Stimulated activated CD4-positive, alpha-beta T cell treated with anti-CD3 and anti-CD28 coated beads, Interleukin-4, amount 100 ng/mL, for 24 hours (primary cell): ENCODE results near the gene PREX1.
A peak's percentile ranks its signal among the peaks of the same experiment; 100 is the strongest.
"Not testable (repeated sequence)": the region's sequence is repeated elsewhere in the genome, so short reads cannot be mapped to it uniquely, and the experiment has no call there.

Experiments
- DNase-seq: peaks from one replicate; pipeline ENCODE4 v3.0.0-alpha.2; 2020

Gene PREX1

DNA sequence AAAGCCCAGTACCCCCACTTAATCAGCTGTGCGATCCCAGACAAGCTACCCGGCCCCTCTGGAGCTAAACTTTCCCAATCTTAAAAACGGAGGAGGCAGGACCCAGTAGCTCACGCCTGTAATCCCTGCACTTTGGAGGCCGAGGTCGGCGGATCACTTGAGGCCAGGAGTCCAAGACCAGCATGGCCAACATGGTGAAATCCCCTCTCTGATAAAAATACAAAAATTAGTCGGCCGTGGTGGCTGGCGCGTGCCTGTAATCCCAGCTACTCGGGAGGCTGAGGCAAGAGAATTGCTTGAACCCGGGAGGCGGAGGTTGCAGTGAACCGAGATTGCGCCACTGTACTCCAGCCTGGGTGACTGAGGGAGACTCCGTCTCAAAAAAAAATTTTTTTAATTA is 1.3 kb downstream of the PREX1 start:
- not testable (repeated sequence) for DNase-seq

- no peak for DNase-seq
Measured at GRCh38 chr20:48826069-48826468, 1.7 kb downstream of the PREX1 start.

GRCh38 chr20:48825566-48825920 is 2.3 kb downstream of the PREX1 start:
- DNase-seq, result no peak

DNA sequence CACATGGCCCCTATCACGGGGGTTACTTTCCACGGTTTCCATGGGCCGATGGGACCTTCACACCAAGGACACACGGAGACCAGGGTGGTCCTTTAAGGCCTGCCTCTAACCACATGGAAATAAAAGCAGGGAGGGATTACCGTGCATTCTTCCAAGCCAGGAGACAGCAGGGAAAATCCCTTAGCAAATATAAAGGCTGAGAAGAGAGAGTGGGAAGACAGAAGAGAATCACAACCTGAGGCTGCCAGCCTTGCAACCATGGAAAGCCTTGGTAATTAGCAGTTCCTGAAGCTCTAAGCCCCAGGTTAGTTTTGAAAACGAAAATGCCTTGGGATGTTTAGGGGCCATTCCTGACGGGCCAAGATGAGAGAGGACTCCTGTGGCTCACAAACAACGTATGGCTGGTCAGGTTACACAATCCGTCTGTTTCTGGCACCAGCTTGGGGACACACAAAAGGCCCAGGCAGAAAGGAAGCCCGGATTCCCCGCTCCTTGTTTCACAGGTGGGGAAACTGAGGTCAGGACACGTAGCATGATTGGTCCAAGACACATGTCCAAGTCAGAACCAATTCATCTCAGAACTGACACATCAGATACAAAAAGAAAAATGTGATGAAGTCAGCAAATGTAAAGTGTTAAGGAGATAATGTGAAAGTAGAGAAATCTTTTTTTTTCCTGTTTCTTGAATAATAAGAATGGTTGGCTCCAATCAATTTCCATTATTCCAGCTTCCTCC is 2.8 kb downstream of the PREX1 start:
- DNase-seq, result no peak

GRCh38 chr20:48823960-48824498 is 3.8 kb downstream of the PREX1 start:
- peak; percentile 80 for DNase-seq

DNA sequence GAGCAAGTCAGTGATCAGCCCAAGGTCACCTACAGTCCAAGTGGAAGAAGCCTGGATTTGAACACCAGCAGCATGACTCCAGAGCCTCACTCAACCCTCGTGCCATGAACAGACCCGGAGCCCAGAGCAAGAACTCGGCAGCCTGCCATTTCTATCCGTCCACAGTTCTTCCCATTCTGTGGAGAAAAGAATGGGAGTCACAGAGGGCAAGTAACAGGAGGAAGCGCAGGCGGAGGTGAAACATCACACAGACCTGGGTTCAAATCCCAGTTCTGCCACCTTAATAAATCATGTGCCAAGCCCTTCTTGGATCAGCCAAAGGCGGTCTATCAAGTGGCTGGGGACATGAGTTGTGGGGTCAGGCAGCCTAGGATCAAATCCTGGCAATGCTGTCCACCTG is 4.3 kb downstream of the PREX1 start:
- no peak for DNase-seq

DNA sequence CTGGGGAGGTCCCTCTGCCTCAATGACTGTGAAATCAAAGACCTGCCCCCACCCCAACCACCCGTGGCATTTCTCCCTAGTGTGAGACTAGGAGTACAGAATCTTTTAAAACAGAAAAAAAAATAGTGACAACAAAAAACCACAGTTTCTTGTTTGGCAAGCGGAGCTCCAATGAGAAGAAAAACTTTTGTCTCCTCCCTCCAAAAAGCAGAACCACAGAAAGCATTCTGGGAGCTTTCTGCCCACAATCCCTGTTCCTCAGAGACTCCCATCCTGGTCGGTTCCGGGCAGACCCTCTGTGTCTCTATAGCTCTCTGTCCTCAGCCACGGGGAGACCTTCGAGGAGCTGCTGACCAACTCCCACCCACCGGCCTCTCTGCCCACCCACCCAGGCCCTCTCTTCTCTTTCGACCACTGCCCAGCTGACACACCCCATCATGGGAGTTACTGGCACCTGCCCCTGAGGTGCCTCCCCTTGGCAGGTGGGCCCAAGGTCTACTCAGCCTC is 4.9 kb downstream of the PREX1 start:
- peak; percentile 36 for DNase-seq

DNA sequence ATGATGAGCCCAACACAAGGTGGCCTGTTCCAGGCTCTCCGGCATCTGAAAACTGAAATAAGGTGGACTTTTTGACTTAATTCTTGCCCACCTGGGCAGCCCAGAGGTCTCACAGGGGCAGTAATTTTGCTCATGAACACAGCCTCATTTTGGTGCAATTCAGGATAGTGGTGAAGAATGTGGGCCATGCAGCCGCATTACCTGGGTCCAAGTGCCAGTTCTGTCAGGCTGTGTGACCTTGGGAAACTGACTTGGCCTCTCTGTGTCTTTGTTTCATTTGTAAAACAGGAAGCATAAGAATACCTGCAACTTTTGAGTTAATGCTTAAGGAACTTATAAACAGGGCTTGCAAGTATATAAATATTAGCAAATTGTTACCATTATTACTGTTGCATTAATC is 5.6 kb downstream of the PREX1 start:
- no peak for DNase-seq

DNA sequence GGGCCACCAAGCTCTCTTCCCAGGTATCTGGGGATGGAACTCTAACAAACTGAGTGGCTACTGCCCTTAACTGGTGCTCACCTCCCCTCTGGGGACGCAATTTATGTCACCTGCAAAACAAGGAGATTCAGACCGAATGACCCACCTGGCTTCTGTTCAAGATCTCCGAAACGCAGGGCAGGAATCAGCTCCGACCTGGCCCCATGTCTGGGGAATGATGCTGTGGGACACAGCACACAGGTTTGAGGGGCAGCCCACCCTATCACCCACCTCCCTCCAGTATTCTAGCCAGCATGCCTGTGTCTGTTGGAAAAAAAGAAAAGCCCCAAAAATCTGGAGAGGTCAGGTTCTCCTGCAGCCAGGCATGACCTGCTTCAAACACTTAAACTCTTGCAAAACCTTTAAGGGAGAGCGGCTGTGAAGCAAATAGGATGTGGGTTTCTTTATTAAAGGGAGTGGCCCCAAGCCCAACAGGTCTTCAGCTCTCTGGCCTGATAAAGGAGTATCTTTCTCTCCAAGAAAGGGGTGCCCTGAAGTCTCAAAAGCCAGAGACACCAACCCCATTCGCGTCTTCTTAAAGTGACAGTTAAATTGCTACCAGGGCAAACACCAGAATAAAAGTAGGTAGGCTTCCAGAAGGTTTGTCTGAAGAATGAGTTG is 6.4 kb downstream of the PREX1 start:
- DNase-seq, result no peak

DNA sequence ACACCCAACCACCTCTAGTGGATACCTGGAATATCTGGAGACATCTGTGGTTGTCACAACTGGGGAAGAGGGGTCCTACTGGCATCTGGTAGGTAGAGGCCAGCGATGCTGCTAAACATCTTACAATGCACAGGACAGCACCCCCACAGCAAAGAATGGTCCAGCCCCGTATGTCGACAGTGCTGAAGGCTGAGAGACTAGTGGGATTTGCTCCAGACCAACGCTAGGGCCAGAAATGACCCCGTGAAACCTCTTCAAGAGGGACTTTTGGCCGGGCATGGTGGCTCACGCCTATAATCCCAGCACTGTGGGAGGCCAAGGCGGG is 7.2 kb downstream of the PREX1 start:
- no peak for DNase-seq

- DNase-seq, result no peak
Measured at GRCh38 chr20:48819821-48820648, 7.8 kb downstream of the PREX1 start.

DNA sequence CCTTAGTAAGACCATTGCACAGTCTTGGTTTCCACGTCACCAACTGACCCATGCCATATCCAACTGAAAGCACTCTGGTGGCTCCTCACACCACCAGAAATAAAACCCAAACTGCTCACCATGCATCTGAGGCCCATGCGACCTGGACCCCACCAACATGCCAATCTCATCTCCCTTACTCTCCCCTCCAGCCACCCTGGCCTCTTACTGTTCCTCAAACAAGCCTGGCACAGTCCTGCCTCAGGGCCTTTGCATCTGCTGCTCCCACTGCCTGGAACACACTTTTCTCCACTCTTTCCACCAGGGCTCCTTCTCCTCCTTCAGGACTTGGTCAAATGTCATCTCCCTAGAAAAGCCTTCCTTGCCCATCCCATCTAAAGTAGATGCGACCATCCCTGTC is 8.7 kb downstream of the PREX1 start:
- no peak for DNase-seq

- DNase-seq, result peak; percentile 43
Measured at GRCh38 chr20:48818481-48818987, 9.3 kb downstream of the PREX1 start.

GRCh38 chr20:48818031-48818370 is 9.8 kb downstream of the PREX1 start:
- no peak for DNase-seq

DNA sequence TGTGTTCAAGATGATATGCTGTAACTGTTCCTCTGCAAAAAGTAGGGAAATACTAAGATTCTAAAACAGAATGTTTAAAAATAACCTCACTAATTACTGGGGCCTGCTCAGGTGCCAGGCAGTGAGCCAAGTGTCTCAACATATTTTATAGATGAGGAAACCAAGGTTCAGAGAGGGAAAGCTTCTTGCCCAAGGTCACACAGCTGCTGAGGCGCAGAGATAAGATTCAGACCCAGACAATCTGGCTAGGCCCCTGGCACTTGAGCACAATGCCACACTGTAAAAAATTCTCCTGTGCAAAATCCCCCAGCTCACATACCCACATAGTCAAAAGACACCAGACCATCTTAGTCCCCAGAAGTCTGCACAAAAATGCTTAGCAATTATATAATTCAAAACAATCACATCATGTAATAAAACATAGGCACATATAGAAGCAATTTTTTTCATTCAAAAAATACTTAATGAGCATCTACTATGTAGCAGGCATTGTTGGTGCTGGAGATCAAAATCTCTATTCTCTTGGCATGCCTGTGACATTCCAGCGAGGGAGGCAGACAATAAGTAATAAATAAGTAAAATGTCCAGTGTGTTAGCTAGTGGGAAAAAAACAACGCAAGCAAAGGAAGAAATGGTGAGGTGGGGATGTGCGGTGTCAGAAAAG is 10.3 kb downstream of the PREX1 start:
- DNase-seq, result no peak

DNA sequence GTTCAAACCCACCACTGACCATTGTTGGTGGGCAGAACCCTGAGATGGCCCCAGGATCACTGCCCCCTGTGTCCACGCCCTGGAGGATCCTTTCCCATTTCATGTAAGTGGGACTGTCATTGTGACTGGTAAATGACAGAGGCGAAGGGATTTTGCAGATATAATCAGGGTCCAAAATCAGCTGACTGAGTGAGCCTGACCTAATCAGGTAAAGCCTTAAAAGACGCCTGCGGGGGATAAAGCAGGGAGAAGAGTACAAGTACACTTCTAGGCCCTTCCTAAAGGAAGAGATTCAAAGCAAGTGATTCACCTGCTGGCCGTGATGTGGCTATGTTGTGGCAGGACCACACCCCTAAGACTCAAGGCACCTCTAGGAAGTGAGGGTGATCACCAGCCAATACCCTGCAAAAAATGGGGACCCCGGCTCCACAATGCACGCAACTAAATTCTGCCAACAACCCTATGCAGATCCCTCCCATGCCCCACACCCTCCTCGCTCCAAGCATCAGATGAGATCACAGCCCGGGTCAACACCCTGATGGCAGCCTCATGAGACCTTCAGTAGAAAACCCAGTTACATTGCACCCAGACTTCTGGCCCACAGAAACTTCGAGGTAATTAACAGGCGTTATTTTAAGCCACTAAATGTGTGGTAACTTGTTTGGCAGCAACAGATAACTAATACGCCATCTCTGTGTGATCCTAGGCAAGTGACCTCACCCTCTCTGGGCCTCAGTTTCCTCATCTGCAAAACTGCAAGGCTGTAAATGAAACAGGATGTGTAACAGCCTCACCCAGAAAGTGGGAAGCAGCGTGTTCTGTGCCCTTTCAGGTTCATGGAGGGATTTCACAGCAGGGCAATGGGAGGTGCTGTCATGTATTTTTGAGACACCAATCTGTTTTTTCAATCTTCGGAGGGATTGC is 11.3 kb downstream of the PREX1 start:
- no peak for DNase-seq

DNA sequence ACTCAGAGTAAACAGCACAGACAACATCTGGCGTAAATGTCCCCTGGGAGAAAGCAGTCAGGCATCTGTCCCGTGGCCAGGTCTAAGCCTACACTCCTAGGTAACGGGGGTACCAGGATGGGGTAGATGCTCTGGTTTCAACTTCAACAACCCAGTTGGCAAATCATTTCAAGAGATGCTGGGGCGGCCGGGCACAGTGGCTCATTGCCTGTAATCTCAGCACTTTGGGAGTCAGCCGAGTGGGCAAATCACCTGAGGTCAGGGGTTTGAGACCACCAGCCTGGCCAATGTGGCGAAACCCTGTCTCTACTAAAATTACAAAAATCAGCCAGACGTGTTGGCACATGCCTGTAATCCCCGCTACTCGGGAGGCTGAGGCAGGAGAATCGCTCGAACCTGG is 12.3 kb downstream of the PREX1 start:
- DNase-seq, result no peak

- DNase-seq, result no peak
Measured at GRCh38 chr20:48814633-48815032, 13.2 kb downstream of the PREX1 start.

- DNase-seq, result no peak
Measured at GRCh38 chr20:48813930-48814546, 13.8 kb downstream of the PREX1 start.

- DNase-seq, result no peak
Measured at GRCh38 chr20:48813446-48813747, 14.4 kb downstream of the PREX1 start.

- DNase-seq, result no peak
Measured at GRCh38 chr20:48812600-48813445, 15.0 kb downstream of the PREX1 start.
